GM12864 (cell line): ENCODE results near the gene COQ5.
"Not testable (repeated sequence)": the region's sequence is repeated elsewhere in the genome, so short reads cannot be mapped to it uniquely, and the experiment has no call there.

Experiments
- DNase-seq: peaks from one replicate; pipeline ENCODE4 v3.0.0-alpha.2; 2011; ENCODE audit warnings: low read depth
- H3K4me3 ChIP-seq: 2 replicates; pipeline ENCODE4 v1.5.1; 2011; ENCODE audit warnings: mild to moderate bottlenecking, low read depth, low read length, control low read depth
- CTCF ChIP-seq: IDR thresholded peaks from 2 replicates; pipeline ENCODE4 v1.5.1; 2011; ENCODE audit warnings: low read depth, mild to moderate bottlenecking, moderate library complexity, low read length, control low read depth, inconsistent platforms; ENCODE audit errors: missing control alignments

Gene COQ5

GRCh38 chr12:120522568-120522967 lies 6.4 kb downstream of the COQ5 start:
- no peak for TF ChIP-seq CTCF
- H3K4me3 ChIP-seq = no peak overlapping the region
- DNase-seq = no peak

GRCh38 chr12:120519324-120519723 lies 9.6 kb downstream of the COQ5 start:
- not testable (repeated sequence) for DNase-seq, H3K4me3 ChIP-seq

GRCh38 chr12:120515496-120515895 lies 13.5 kb downstream of the COQ5 start:
- no peak for DNase-seq
- no peak overlapping the region for H3K4me3 ChIP-seq
- no peak for TF ChIP-seq CTCF

GRCh38 chr12:120514002-120514401 lies 15.0 kb downstream of the COQ5 start:
- no peak for TF ChIP-seq CTCF
- no peak for DNase-seq
- no peak overlapping the region for H3K4me3 ChIP-seq

GRCh38 chr12:120508537-120508936 lies 20.4 kb downstream of the COQ5 start:
- no peak for TF ChIP-seq CTCF
- no peak overlapping the region for H3K4me3 ChIP-seq
- DNase-seq = no peak

- H3K4me3 ChIP-seq = no peak overlapping the region
- DNase-seq = no peak
- no peak for TF ChIP-seq CTCF
Measured at GRCh38 chr12:120504587-120504986, 24.4 kb downstream of the COQ5 start.

GRCh38 chr12:120500581-120500980 lies 28.4 kb downstream of the COQ5 start:
- H3K4me3 ChIP-seq = no peak overlapping the region
- no peak for TF ChIP-seq CTCF
- no peak for DNase-seq
